ENCODE data around the gene C1QTNF2. TPM values are rescaled to one million over a fixed set of nuclear protein-coding genes. Genes with fewer than 3 reads are reported as not detected.

C1QTNF2 gene
- total RNA-seq, 1 experiment from 2014 or later: not detected

DNA sequence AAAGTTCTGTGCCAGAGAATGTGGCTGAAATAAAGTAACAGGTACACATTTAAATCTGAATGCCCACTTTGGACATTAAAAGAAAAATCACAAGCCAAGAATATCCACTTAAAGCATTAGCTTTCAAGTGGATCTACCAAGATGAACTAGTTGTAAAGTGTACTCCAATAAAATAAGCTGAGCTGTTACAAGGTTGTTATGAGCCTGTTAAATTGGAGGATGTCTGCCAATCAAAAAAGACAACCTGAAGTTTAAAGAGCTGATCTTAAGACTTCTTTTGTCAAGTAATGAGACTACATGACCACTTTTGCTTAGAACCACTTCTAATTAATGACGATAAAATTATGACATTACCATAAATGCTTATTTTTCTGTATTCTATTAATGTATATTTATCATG is 27.1 kb upstream of the C1QTNF2 start:
- Histone ChIP-seq H3K36me3 (ENCODE audit: insufficient read depth, low read length) (no peaks in the 10 kb centered on the region), H3K9me2 (replicated peaks; ENCODE audit: insufficient read depth, low read length) (no peaks in the 10 kb centered on the region), H3K79me2 (ENCODE audit: low read length) (no peaks in the 10 kb centered on the region), H2AFZ (ENCODE audit: low read length) (no peak overlapping the region), H3K27ac (ENCODE audit: low read length) (no peak overlapping the region), H3K4me1 (ENCODE audit: low read length) (peaks cover 14% of the 10 kb centered on the region), H3K27me3 (ENCODE audit: low read length) (no peaks in the 10 kb centered on the region), H3K9me3 (ENCODE audit: low read length) (no peaks in the 10 kb centered on the region), H3K9ac (ENCODE audit: low read length) (no peak overlapping the region), H3K4me2 (ENCODE audit: low read depth, low read length, poor library complexity, severe bottlenecking) (no peak overlapping the region), H4K20me1 (ENCODE audit: insufficient read depth, low read depth, low read length) (no peaks in the 10 kb centered on the region), H3K4me3 (ENCODE audit: low read length) (no peak overlapping the region)
- no peak for DNase-seq

DNA sequence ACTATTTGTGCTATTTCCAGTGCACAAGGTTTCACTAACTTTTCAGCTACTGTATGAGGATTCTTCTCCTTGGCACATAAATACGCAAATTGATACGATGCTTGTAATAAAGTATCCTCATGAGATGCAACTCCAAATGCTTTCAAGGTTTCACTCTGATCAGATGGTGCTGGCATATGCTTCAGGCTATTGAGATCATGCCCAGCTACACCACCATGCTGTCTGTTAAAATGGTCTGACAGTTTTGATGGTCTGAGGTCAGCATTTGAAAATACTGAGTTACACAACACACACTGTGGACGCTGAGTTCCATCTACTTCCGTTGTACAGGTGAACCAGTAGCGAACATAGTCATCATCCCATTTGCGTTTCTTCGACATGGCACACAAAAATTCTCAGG is 24.7 kb upstream of the C1QTNF2 start:
- no peak overlapping the region for H2AFZ ChIP-seq (ENCODE audit: low read length)
- H3K36me3 ChIP-seq (ENCODE audit: insufficient read depth, low read length): no peaks in the 10 kb centered on the region
- H3K27ac ChIP-seq (ENCODE audit: low read length): no peak overlapping the region
- no peaks in the 10 kb centered on the region for H3K27me3 ChIP-seq (ENCODE audit: low read length)
- no peak for DNase-seq
- H4K20me1 ChIP-seq (ENCODE audit: insufficient read depth, low read depth, low read length): no peaks in the 10 kb centered on the region
- no peak overlapping the region for H3K9ac ChIP-seq (ENCODE audit: low read length)
- H3K9me3 ChIP-seq (ENCODE audit: low read length): no peaks in the 10 kb centered on the region
- H3K4me2 ChIP-seq (ENCODE audit: low read depth, low read length, poor library complexity, severe bottlenecking): no peak overlapping the region
- H3K9me2 ChIP-seq (replicated peaks; ENCODE audit: insufficient read depth, low read length): no peaks in the 10 kb centered on the region
- H3K4me3 ChIP-seq (ENCODE audit: low read length): no peak overlapping the region
- H3K79me2 ChIP-seq (ENCODE audit: low read length): no peaks in the 10 kb centered on the region
- H3K4me1 ChIP-seq (ENCODE audit: low read length): peaks cover 10% of the 10 kb centered on the region

DNA sequence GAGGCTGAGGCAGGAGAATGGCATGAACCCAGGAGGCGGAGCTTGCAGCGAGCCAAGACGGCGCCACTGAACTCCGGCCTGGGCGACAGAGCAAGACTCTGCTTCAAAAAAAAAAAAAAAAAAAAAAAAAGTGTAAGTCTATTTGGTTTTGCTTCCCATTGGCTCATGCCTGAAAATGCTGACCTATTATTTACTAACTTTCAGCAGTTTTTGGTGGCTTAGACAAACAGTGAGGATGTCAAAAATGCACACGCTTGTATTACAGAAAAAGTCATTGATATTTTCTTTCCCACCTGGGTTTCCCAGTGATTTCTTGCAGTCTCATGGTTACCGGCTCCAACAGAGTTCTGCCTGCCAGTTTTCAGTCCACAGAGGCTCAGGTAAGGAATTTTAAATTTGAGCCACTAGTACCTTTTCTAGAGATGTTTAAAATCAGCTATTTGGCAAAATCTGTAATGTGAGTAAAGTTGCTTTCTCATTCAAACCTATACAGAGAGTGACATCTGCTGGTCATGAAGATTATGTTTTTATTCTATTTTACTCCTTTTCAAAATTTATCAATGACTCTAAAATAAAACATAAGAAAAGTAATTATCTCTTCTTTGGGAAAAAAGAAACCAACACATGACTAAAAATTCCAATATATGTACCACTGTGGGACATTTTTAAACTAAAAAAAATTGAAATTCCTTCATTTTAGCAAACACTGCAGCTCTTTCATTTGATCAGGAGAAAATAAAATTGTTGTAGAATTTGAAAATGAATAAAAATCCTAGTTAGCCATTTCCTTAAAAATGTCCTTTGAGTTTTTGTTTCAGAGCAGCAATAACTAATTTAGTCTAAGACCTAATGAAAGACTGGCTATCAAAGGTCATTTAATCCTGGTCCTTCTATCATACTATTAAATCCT is 20.6 kb upstream of the C1QTNF2 start:
- no peak overlapping the region for H3K27ac ChIP-seq (ENCODE audit: low read length)
- no peaks in the 10 kb centered on the region for H3K36me3 ChIP-seq (ENCODE audit: insufficient read depth, low read length)
- no peak overlapping the region for H3K4me3 ChIP-seq (ENCODE audit: low read length)
- no peaks in the 10 kb centered on the region for H4K20me1 ChIP-seq (ENCODE audit: insufficient read depth, low read depth, low read length)
- H3K9me3 ChIP-seq (ENCODE audit: low read length): peaks cover 5% of the 10 kb centered on the region
- no peaks in the 10 kb centered on the region for H3K27me3 ChIP-seq (ENCODE audit: low read length)
- no peak overlapping the region for H2AFZ ChIP-seq (ENCODE audit: low read length)
- H3K9ac ChIP-seq (ENCODE audit: low read length): no peak overlapping the region
- peak; percentile 72 for DNase-seq
- no peak overlapping the region for H3K4me2 ChIP-seq (ENCODE audit: low read depth, low read length, poor library complexity, severe bottlenecking)
- no peaks in the 10 kb centered on the region for H3K9me2 ChIP-seq (replicated peaks; ENCODE audit: insufficient read depth, low read length)
- no peaks in the 10 kb centered on the region for H3K79me2 ChIP-seq (ENCODE audit: low read length)
- H3K4me1 ChIP-seq (ENCODE audit: low read length): no peaks in the 10 kb centered on the region

DNA sequence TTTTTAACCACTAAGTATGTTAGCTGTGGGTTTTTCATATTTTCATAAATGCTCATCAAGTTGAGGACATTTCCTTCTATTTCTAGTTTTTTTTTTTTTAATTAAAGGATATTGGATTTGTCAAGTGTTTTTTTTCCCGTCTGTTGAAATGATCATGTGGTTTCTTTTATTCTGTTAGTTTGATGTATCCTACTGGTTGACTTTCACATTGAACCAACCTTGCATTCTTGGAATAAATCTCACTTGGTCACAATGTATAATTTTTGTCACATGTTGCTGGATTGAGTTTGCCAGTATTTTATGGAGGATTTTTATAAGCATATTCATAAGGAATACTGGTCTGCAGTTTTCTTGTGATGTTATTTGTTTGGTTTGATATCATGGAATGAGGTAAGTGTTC is 17.0 kb upstream of the C1QTNF2 start:
- H3K36me3 ChIP-seq (ENCODE audit: insufficient read depth, low read length): no peaks in the 10 kb centered on the region
- H3K9me3 ChIP-seq (ENCODE audit: low read length): peaks cover 5% of the 10 kb centered on the region
- H3K27me3 ChIP-seq (ENCODE audit: low read length): no peaks in the 10 kb centered on the region
- no peak overlapping the region for H2AFZ ChIP-seq (ENCODE audit: low read length)
- no peak overlapping the region for H3K9ac ChIP-seq (ENCODE audit: low read length)
- H3K9me2 ChIP-seq (replicated peaks; ENCODE audit: insufficient read depth, low read length): no peaks in the 10 kb centered on the region
- H3K79me2 ChIP-seq (ENCODE audit: low read length): no peaks in the 10 kb centered on the region
- peaks cover 12% of the 10 kb centered on the region for H3K4me1 ChIP-seq (ENCODE audit: low read length)
- DNase-seq: no peak
- no peak overlapping the region for H3K27ac ChIP-seq (ENCODE audit: low read length)
- no peak overlapping the region for H3K4me3 ChIP-seq (ENCODE audit: low read length)
- no peak overlapping the region for H3K4me2 ChIP-seq (ENCODE audit: low read depth, low read length, poor library complexity, severe bottlenecking)
- no peaks in the 10 kb centered on the region for H4K20me1 ChIP-seq (ENCODE audit: insufficient read depth, low read depth, low read length)

DNA sequence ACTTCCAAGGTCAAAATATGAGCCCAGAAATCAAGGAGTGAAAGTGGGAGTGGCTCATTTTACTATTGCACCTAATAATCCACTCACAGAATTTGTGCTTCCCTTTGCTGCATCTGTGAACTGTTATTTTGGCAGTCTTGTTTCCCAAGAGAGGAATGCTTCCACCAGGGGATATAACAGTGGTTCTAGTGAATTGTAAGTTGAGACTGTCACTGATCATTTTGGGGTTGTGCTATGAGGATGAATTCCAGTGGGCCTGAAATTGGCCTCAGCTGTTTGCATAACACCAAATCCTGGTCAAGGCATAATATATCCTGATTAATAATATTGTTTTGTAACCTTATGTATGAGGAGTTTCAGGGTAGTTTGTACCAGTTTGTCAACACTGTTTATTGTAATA is 15.1 kb upstream of the C1QTNF2 start:
- Histone ChIP-seq H3K4me2 (ENCODE audit: low read depth, low read length, poor library complexity, severe bottlenecking) (no peak overlapping the region), H3K9me3 (ENCODE audit: low read length) (peaks cover 5% of the 10 kb centered on the region), H3K4me3 (ENCODE audit: low read length) (no peak overlapping the region), H3K27ac (ENCODE audit: low read length) (no peak overlapping the region), H2AFZ (ENCODE audit: low read length) (no peak overlapping the region), H3K36me3 (ENCODE audit: insufficient read depth, low read length) (no peaks in the 10 kb centered on the region), H3K79me2 (ENCODE audit: low read length) (no peaks in the 10 kb centered on the region), H3K27me3 (ENCODE audit: low read length) (no peaks in the 10 kb centered on the region), H3K4me1 (ENCODE audit: low read length) (peaks cover 21% of the 10 kb centered on the region), H3K9ac (ENCODE audit: low read length) (no peak overlapping the region), H3K9me2 (replicated peaks; ENCODE audit: insufficient read depth, low read length) (no peaks in the 10 kb centered on the region), H4K20me1 (ENCODE audit: insufficient read depth, low read depth, low read length) (no peaks in the 10 kb centered on the region)
- DNase-seq: no peak

DNA sequence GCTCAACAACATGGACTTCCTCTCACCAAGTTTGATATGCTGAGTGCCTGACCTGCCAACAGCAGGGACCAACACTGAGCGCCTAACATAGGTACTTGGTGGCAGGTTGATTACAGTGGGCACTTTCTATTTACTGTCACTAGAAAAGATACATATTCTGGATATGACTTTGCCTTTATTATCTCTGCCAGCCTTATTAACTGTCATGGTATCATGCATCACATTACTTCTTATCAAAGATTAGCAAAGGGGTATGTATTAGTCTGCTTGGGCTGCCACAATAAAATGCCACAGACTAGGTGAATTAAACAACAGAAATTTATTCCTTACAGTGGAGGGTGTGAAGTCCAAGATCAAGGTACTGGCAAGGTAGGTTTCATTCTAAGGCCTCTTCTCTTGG is 14.3 kb upstream of the C1QTNF2 start:
- H3K36me3 ChIP-seq (ENCODE audit: insufficient read depth, low read length): no peaks in the 10 kb centered on the region
- H3K27me3 ChIP-seq (ENCODE audit: low read length): no peaks in the 10 kb centered on the region
- H3K4me3 ChIP-seq (ENCODE audit: low read length): no peak overlapping the region
- no peaks in the 10 kb centered on the region for H3K79me2 ChIP-seq (ENCODE audit: low read length)
- DNase-seq: no peak
- no peak overlapping the region for H2AFZ ChIP-seq (ENCODE audit: low read length)
- no peak overlapping the region for H3K27ac ChIP-seq (ENCODE audit: low read length)
- H3K4me2 ChIP-seq (ENCODE audit: low read depth, low read length, poor library complexity, severe bottlenecking): no peak overlapping the region
- H3K9me3 ChIP-seq (ENCODE audit: low read length): peaks cover 5% of the 10 kb centered on the region
- no peak overlapping the region for H3K9ac ChIP-seq (ENCODE audit: low read length)
- H4K20me1 ChIP-seq (ENCODE audit: insufficient read depth, low read depth, low read length): no peaks in the 10 kb centered on the region
- H3K9me2 ChIP-seq (replicated peaks; ENCODE audit: insufficient read depth, low read length): no peaks in the 10 kb centered on the region
- H3K4me1 ChIP-seq (ENCODE audit: low read length): peaks cover 21% of the 10 kb centered on the region

DNA sequence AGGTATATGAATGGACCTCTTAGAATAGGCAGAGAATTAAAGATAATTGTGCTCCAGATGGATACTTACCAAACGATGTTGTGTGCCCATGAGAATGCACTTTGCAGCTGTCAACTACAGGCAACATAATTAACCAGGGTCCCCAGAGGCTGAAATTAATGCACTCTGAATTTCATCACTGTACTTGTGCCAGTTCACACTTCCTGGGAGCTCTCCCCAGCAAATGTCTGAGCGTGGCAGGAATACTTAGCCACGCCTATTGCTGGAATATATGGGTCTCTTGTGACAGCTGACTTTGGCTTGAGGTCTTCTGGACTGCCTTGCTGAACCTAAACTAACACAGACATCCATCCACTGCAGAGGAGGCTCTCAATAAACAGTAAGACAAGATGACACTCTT is 11.9 kb upstream of the C1QTNF2 start:
- no peaks in the 10 kb centered on the region for H3K79me2 ChIP-seq (ENCODE audit: low read length)
- H3K27me3 ChIP-seq (ENCODE audit: low read length): no peaks in the 10 kb centered on the region
- H3K9ac ChIP-seq (ENCODE audit: low read length): no peak overlapping the region
- no peaks in the 10 kb centered on the region for H3K9me2 ChIP-seq (replicated peaks; ENCODE audit: insufficient read depth, low read length)
- H4K20me1 ChIP-seq (ENCODE audit: insufficient read depth, low read depth, low read length): no peaks in the 10 kb centered on the region
- no peak overlapping the region for H3K27ac ChIP-seq (ENCODE audit: low read length)
- no peaks in the 10 kb centered on the region for H3K36me3 ChIP-seq (ENCODE audit: insufficient read depth, low read length)
- H3K4me3 ChIP-seq (ENCODE audit: low read length): no peak overlapping the region
- no peak overlapping the region for H2AFZ ChIP-seq (ENCODE audit: low read length)
- H3K9me3 ChIP-seq (ENCODE audit: low read length): no peaks in the 10 kb centered on the region; the same call in none of the 2 replicates
- peak overlapping the region; percentile 25 for H3K4me2 ChIP-seq (ENCODE audit: low read depth, low read length, poor library complexity, severe bottlenecking)
- DNase-seq: no peak
- H3K4me1 ChIP-seq (ENCODE audit: low read length): peaks cover 25% of the 10 kb centered on the region

DNA sequence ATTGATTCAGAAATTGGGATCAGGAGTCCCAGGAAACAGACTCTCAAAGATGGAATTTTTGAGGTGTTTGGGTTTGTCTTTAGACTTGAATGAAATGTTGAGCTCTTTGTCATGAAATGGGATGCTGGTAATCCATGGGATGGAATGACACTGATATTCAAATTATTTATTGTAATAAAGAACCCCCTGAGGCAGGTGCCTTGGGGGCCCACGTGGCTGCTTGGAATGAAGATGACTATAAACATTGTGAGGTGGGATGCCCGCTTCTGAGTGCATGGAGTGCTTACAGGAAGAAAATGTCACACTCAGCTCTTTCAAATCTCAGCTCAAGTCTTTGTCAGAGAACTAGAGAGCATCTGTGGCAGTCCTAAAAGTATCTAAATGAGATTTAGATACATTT is 9.6 kb upstream of the C1QTNF2 start:
- H3K9me2 ChIP-seq (replicated peaks; ENCODE audit: insufficient read depth, low read length): no peaks in the 10 kb centered on the region
- H3K27me3 ChIP-seq (ENCODE audit: low read length): no peaks in the 10 kb centered on the region
- H2AFZ ChIP-seq (ENCODE audit: low read length): no peak overlapping the region
- no peaks in the 10 kb centered on the region for H3K36me3 ChIP-seq (ENCODE audit: insufficient read depth, low read length)
- H3K9me3 ChIP-seq (ENCODE audit: low read length): no peaks in the 10 kb centered on the region
- no peaks in the 10 kb centered on the region for H4K20me1 ChIP-seq (ENCODE audit: insufficient read depth, low read depth, low read length)
- no peak overlapping the region for H3K4me3 ChIP-seq (ENCODE audit: low read length)
- no peak for DNase-seq
- H3K4me1 ChIP-seq (ENCODE audit: low read length): peaks cover 25% of the 10 kb centered on the region
- no peak overlapping the region for H3K4me2 ChIP-seq (ENCODE audit: low read depth, low read length, poor library complexity, severe bottlenecking)
- no peak overlapping the region for H3K27ac ChIP-seq (ENCODE audit: low read length)
- no peak overlapping the region for H3K9ac ChIP-seq (ENCODE audit: low read length)
- no peaks in the 10 kb centered on the region for H3K79me2 ChIP-seq (ENCODE audit: low read length)

Measured in Karpas-422 (cell line).